NCI-H460 (cell line): ENCODE data around the gene HDAC4. TPM values are rescaled to one million over a fixed set of nuclear protein-coding genes. Genes with fewer than 3 reads are reported as not detected.
"Not testable (repeated sequence)": the region's sequence is repeated elsewhere in the genome, so short reads cannot be mapped to it uniquely, and the experiment has no call there.

Experiments
- DNase-seq: peaks from one replicate; pipeline ENCODE4 v3.0.0-alpha.2; 2016; ENCODE audit warnings: low read depth; ENCODE audit errors: extremely low read depth
- total RNA-seq: library from RNA; depleted of rRNA; stranded (reverse); fragments of >200 nt; shearing (Covaris generic); gene quantifications from 2 replicates; pipeline ENCODE4 v1.2.3, GENCODE V29; 2014

Gene HDAC4
- total RNA-seq, 1 experiment from 2014 or later, result 21.0 TPM

- DNase-seq, result no peak
These were observed 214.1 kb downstream of the HDAC4 start for GRCh38 chr2:239186516-239187357.

GRCh38 chr2:239184968-239185903, 215.6 kb downstream of the HDAC4 start:
- DNase-seq, result no peak

- no peak for DNase-seq
These were observed 216.6 kb downstream of the HDAC4 start for GRCh38 chr2:239184179-239184578.

GRCh38 chr2:239182981-239183791, 217.6 kb downstream of the HDAC4 start:
- DNase-seq, result no peak

GRCh38 chr2:239181903-239182581, 218.8 kb downstream of the HDAC4 start:
- DNase-seq, result no peak

- DNase-seq, result no peak
These were observed 219.5 kb downstream of the HDAC4 start for GRCh38 chr2:239181074-239181902.

GRCh38 chr2:239180526-239181073, 220.2 kb downstream of the HDAC4 start:
- DNase-seq, result no peak

GRCh38 chr2:239179851-239180371, 220.9 kb downstream of the HDAC4 start:
- no peak for DNase-seq

GRCh38 chr2:239178954-239179353, 221.9 kb downstream of the HDAC4 start:
- no peak for DNase-seq

GRCh38 chr2:239178484-239178883, 222.3 kb downstream of the HDAC4 start:
- no peak for DNase-seq

- DNase-seq, result no peak
These were observed 222.9 kb downstream of the HDAC4 start for GRCh38 chr2:239177908-239178307.

GRCh38 chr2:239177325-239177724, 223.5 kb downstream of the HDAC4 start:
- no peak for DNase-seq

- not testable (repeated sequence) for DNase-seq
These were observed 224.5 kb downstream of the HDAC4 start for GRCh38 chr2:239176138-239176803.

GRCh38 chr2:239175181-239175580, 225.6 kb downstream of the HDAC4 start:
- no peak for DNase-seq

GRCh38 chr2:239173301-239173700, 227.5 kb downstream of the HDAC4 start:
- DNase-seq, result no peak

- no peak for DNase-seq
These were observed 229.2 kb downstream of the HDAC4 start for GRCh38 chr2:239171643-239172042.

- DNase-seq, result no peak
These were observed 231.3 kb downstream of the HDAC4 start for GRCh38 chr2:239169311-239170048.
